K562 (cell line): Measurements from ENCODE around the gene TFEB. TPM values are rescaled to one million over a fixed set of nuclear protein-coding genes. Genes with fewer than 3 reads are reported as not detected.

Experiments used
- ATAC-seq: fragments of 200-7000 bp; cut with Tn5 transposase; 3 replicates; pipeline ENCODE4 v1.9.1; 2020; ENCODE audit warnings: moderate library complexity
- BruUV-seq: library from RNA; stranded (reverse); fragments of 400-500 nt; replicated peaks from 2 replicates; lab custom pipeline; 2021; lab: Mats Ljungman, UMichigan
- CTCF ChIA-PET: fragments of 300-600 bp; formaldehyde crosslinking; extraction: SDS; loops from one replicate; lab custom pipeline; 2021; ENCODE audit warnings: low intra/inter-chr PET ratio; lab: Yijun Ruan, JAX
- POLR2A ChIA-PET: fragments of 300-600, 350-650 bp; sonication (Branson Sonifier 250); formaldehyde crosslinking; extraction: SDS; loops from one replicate; lab custom pipeline; 2021; ENCODE audit warnings: antibody characterized with exemption, inconsistent platforms; lab: Yijun Ruan, JAX
- DNase-seq, 4 experiments: peaks; one replicate each; pipeline versions ENCODE4 v3.0.0 to v3.0.0-alpha.2; 2011 to 2018; ENCODE audit warnings: low spot score in 3 of 4, mixed read lengths in 3 of 4; ENCODE audit errors: extremely low read depth in 1 of 4
- FAIRE-seq: peaks from 2 replicates; lab custom pipeline; 2011; peaks lifted over from hg19 to GRCh38; lab: Jason Lieb, UNC
- H2AFZ ChIP-seq: 2 replicates; pipeline ENCODE4 v1.6.0; 2011; ENCODE audit warnings: low read depth, low read length, control low read depth, inconsistent platforms
- H3K27ac ChIP-seq: fragments of 200-600 bp; 3 replicates; pipeline ENCODE4 v1.8.0; 2011; ENCODE audit warnings: low read depth, mild to moderate bottlenecking, control low read depth, inconsistent platforms, low read length, moderate library complexity, mixed read lengths; ENCODE audit errors: extremely low read depth
- H3K27me3 ChIP-seq, 2 experiments: fragments of 300-600 bp in 1 of 2; 2 replicates in 1 of 2; 3 replicates in 1 of 2; pipeline versions ENCODE4 v1.6.0 to v1.8.0; 2011; ENCODE audit warnings: inconsistent platforms in 2 of 2, low read length in 2 of 2, mild to moderate bottlenecking in 1 of 2, mixed read lengths in 1 of 2, moderate library complexity in 1 of 2; ENCODE audit not compliant: control insufficient read depth in 2 of 2, insufficient read depth in 2 of 2
- H3K36me3 ChIP-seq: fragments of 300-600 bp; 3 replicates; pipeline ENCODE4 v1.8.0; 2011; ENCODE audit warnings: mild to moderate bottlenecking, low read length, inconsistent platforms; ENCODE audit not compliant: control insufficient read depth, insufficient read depth
- H3K4me1 ChIP-seq, 2 experiments: fragments of 200-600 bp in 1 of 2; replicated peaks in 1 of 2; 2 replicates in 1 of 2; 3 replicates in 1 of 2; pipeline versions ENCODE4 v1.5.1 to v1.8.0; 2011; ENCODE audit warnings: inconsistent platforms in 2 of 2, low read length in 2 of 2, mild to moderate bottlenecking in 1 of 2, mixed read lengths in 1 of 2, moderate library complexity in 1 of 2; ENCODE audit not compliant: control insufficient read depth in 2 of 2, insufficient read depth in 2 of 2
- H3K4me2 ChIP-seq: 2 replicates; pipeline ENCODE4 v1.6.1; 2011; ENCODE audit warnings: low read length, control low read depth, inconsistent platforms, mixed read lengths; ENCODE audit not compliant: insufficient read depth
- H3K4me3 ChIP-seq: fragments of 200-600 bp; sonication (generic), shearing (Covaris generic); 2 replicates; pipeline ENCODE4 v1.5.1; 2016; ENCODE audit warnings: control low read depth, inconsistent platforms
- H3K79me2 ChIP-seq: fragments of 200-600 bp; 3 replicates; pipeline ENCODE4 v1.8.0; 2011; ENCODE audit warnings: low read length, inconsistent platforms; ENCODE audit not compliant: control insufficient read depth, insufficient read depth
- H3K9ac ChIP-seq, 2 experiments: 2 replicates each; pipeline versions ENCODE4 v1.6.0 to v1.6.1; 2011; ENCODE audit warnings: low read depth in 2 of 2, low read length in 2 of 2, control low read depth in 1 of 2, inconsistent platforms in 1 of 2, mild to moderate bottlenecking in 1 of 2, mixed read lengths in 1 of 2; ENCODE audit not compliant: insufficient read depth in 1 of 2
- H3K9me1 ChIP-seq: one replicate; pipeline ENCODE4 v1.6.0; 2011; ENCODE audit warnings: inconsistent platforms, mild to moderate bottlenecking, low read length, moderate library complexity; ENCODE audit not compliant: control insufficient read depth, insufficient read depth
- H3K9me3 ChIP-seq: replicated peaks from 2 replicates; pipeline ENCODE4 v1.5.1; 2011; ENCODE audit warnings: low read depth, low read length, inconsistent platforms; ENCODE audit not compliant: control insufficient read depth, insufficient read depth
- H4K20me1 ChIP-seq: replicated peaks from 2 replicates; pipeline ENCODE4 v1.6.1; 2011; ENCODE audit warnings: low read length, inconsistent platforms, mixed read lengths; ENCODE audit not compliant: control insufficient read depth, insufficient read depth
- CTCFL ChIP-seq: IDR thresholded peaks from 2 replicates; pipeline ENCODE4 v1.6.1; 2011; ENCODE audit warnings: borderline replicate concordance, low read depth, mild to moderate bottlenecking, moderate library complexity, low read length; ENCODE audit not compliant: insufficient read depth, poor library complexity, severe bottlenecking
- FOXO4 ChIP-seq: fragments of 450-650 bp; formaldehyde crosslinking; IDR thresholded peaks from 2 replicates; pipeline ENCODE4 v1.4.0; 2020; ENCODE audit warnings: mild to moderate bottlenecking, moderate library complexity
- FOXP1 ChIP-seq: sonication (generic); formaldehyde crosslinking; IDR thresholded peaks from 2 replicates; pipeline ENCODE4 v1.8.0; 2022; ENCODE audit warnings: mild to moderate bottlenecking, missing genetic modification reagents
- HNRNPH1 ChIP-seq: fragments of 200-400 bp; formaldehyde crosslinking; optimal IDR thresholded peaks from 2 replicates; pipeline ENCODE3; 2017; ENCODE audit warnings: low read depth, mild to moderate bottlenecking, low read length, moderate library complexity
- KDM4B ChIP-seq, 2 experiments: fragments of 450-650 bp in 1 of 2; sonication (generic) in 1 of 2; IDR thresholded peaks; 2 replicates each; pipeline ENCODE4 v1.6.1; 2016 to 2017; ENCODE audit warnings: borderline replicate concordance in 2 of 2, antibody characterized with exemption in 1 of 2, low read depth in 1 of 2, mild to moderate bottlenecking in 1 of 2
- MAFF ChIP-seq: IDR thresholded peaks from 2 replicates; pipeline ENCODE4 v1.6.1; 2012; ENCODE audit warnings: low read length, improper control_type of control experiment
- MTF1 ChIP-seq: fragments of 250-450 bp; sonication (Bioruptor Pico); IDR thresholded peaks from 2 replicates; pipeline ENCODE4 v1.9.0; 2021; ENCODE audit warnings: moderate library complexity, mild to moderate bottlenecking, inconsistent platforms, borderline replicate concordance
- RAD21 ChIP-seq, 2 experiments: fragments of 250-450 bp in 1 of 2; fragments of 450-650 bp in 1 of 2; sonication (Bioruptor Pico) in 1 of 2; formaldehyde crosslinking in 1 of 2; IDR thresholded peaks in 1 of 2; conservative IDR thresholded peaks in 1 of 2; 2 replicates each; pipeline versions ENCODE4 v1.4.0 to v1.8.0; 2020 to 2022; ENCODE audit warnings: mild to moderate bottlenecking in 2 of 2, moderate library complexity in 1 of 2
- RBM15 ChIP-seq: fragments of 200-400 bp; formaldehyde crosslinking; IDR thresholded peaks from 2 replicates; pipeline ENCODE4 v1.6.1; 2018; ENCODE audit warnings: mild to moderate bottlenecking, low read length, moderate library complexity; ENCODE audit not compliant: insufficient read depth
- ZNF174 ChIP-seq: fragments of 250-450 bp; sonication (Bioruptor Pico); IDR thresholded peaks from 2 replicates; pipeline ENCODE4 v1.4.0; 2020; ENCODE audit warnings: mild to moderate bottlenecking
- WGBS: fragments of 100-300 bp; shearing (Covaris generic); methylation state at CpG from one replicate; pipeline ENCODE4 v1.1.6; 2016; ENCODE audit warnings: low coverage, mixed read lengths; ENCODE audit not compliant: insufficient coverage; ENCODE audit errors: missing lambda C conversion rate; 5-methylcytosine and 5-hydroxymethylcytosine counted together
- in situ Hi-C: fragments of 300-500 bp; cut with MboI; formaldehyde crosslinking; loops from 4 replicates; pipeline ENCODE4 v1.15.0; 2018; ENCODE audit warnings: inconsistent platforms, mixed read lengths
- intact Hi-C: fragments of 100-400 bp; cut with micrococcal nuclease; formaldehyde crosslinking; loops from 2 replicates; pipeline ENCODE4 v1.14.2; 2022
- polyA plus RNA-seq, 8 experiments: library from polyadenylated mRNA; depleted of rRNA in 4 of 8; stranded (reverse) in 5 of 8; unstranded in 3 of 8; fragments of >200 nt; fragmentation: Nextera tagmentation in 2 of 8; fragmentation: Illumina TruSeq in 1 of 8; extraction: Ambion mirVana in 2 of 8; extraction: Trizol in 1 of 8; gene quantifications; 2 replicates each; pipeline versions ENCODE4 v1.2.1 to v1.2.3, GENCODE V29; 2011 to 2014; ENCODE audit warnings: inconsistent platforms in 1 of 8, missing spikeins in 1 of 8
- total RNA-seq, 7 experiments: library from RNA; depleted of rRNA in 6 of 7; stranded (reverse); fragments of >200 nt in 6 of 7; fragmentation: Illumina TruSeq in 2 of 7; extraction: Trizol in 2 of 7; gene quantifications; 2 replicates each; pipeline versions ENCODE4 v1.2.1 to v1.2.3, GENCODE V29; 2011 to 2021; ENCODE audit warnings: low replicate concordance in 1 of 7
- TF ChIP-seq, protein P1 (sequence below): fragments of 200-800 bp; sonication (Bioruptor generic); IDR thresholded peaks from 2 replicates; pipeline ENCODE4 v1.6.1; 2017; ENCODE audit warnings: missing genetic modification characterization, missing compliant biosample characterization

The TFEB gene
- total and polyA plus RNA-seq, 9 of the 15 experiments (the other 6 are each of a cell fraction or from before 2014, with no cell fraction given) = 0.04 to 4.7 (median 2.0) TPM

DNA sequence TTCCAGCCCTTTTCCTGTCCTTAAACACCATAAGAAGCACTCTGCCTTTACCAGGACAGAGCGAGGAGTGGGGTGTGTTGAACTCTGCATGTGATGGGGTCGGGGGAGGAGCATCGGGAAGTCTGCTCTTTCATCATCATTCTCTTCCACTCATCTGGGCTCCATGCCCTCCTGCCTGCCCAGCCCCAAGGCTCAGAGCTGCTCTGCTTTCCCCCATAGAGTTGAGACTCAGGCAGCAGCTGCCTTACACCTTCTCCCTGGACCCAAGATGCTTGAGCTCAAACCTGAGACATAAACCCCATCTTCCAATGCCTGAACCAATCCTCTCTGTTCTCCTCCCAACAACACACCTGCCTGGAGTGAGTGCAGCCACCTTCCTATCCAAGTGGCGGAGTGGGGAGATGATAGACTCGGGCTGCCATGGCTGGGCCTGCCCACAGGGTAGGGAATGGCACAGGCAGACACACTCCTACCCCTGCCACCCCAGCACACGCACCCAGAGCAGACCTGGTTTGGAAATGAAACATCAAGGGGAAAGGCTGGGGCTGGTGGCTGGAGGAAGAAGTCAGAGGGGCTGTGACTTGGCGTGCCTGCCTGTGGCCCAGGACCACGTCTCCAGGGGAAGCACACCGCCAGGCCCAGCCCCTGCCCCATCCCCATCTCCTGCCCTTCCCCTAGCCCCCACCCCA is 28.4 kb downstream of the TFEB start (continued):
- TF ChIP-seq FOXO4 (CRISPR knock-in tag) (no peak), RBM15 (no peak), KDM4B (IDR thresholded peaks at IDR 0.05; ENCODE audit: borderline replicate concordance in 2 of 2, low read depth in 1 of 2) (no peak)

DNA sequence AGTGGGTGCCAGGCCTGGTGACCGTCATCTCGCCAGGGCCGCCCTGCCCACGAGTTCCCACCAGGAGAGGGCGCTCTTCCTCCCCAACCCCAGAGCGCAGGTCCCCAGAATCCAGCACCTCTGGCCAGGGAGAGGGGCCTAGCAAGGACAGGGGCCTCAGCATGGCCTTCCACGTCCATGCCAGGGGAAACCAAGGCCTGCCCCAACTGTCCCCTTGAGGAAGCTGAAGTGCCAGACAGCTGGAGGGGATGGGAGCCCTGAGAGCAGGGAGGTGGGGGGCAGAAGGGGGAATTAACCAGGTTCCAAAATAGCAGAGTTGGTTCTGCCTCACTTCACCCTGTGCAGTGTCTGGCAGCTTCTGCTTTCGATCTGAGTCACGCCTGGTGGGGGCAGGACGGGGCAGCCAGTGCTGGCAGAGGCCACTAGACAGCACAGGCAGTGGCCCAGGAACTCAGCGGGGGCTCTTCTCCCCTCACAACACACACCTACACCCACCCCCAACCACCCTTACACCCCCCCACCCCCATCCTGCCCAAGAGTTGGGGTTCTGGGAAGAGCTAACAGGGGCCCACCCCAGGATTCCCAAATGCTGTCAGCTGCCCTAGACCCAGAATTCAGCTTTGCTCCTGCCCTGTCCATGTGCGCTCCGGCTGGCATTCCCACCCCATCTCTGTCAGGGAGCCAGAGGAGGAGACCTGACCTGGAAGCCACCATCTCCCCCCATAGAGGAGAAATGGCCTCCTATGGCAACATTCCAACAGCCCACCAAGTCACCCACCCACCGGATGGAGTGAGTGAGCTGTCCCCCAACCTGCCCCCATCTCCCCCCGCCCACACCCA is 29.2 kb downstream of the TFEB start:
- Histone ChIP-seq H3K4me2 (no peak overlapping the region), H3K9ac (0 out of 4 replicates have a peak overlapping the region, but pooled peaks of 1 of the 2 experiments have one; percentile 1), H3K79me2 (no peaks in the 10 kb centered on the region), H3K9me1 (no peaks in the 10 kb centered on the region), H3K36me3 (no peaks in the 10 kb centered on the region), H4K20me1 (peaks cover 13% of the 10 kb centered on the region; the same call in 1 of the 2 replicates), H3K4me3 (no peak overlapping the region), H3K27me3 (peaks cover 0 to 33% of the 10 kb centered on the region in 2 experiments; a peak in 4 of 5 replicates), H3K27ac (no peak overlapping the region), H2AFZ (no peak overlapping the region), H3K9me3 (no peaks in the 10 kb centered on the region), H3K4me1 (peaks cover 0 to 10% of the 10 kb centered on the region in 2 experiments; a peak in 2 of 5 replicates)
- ChIA-PET CTCF (interaction anchor here (0.7 to 3.7 kb wide), 3 partner anchors 10 to 81 kb away, joined by 3 to 30 read pairs (median 4); partner anchors contain the start of gene TOMM6), POLR2A (interaction anchor here (0.6 to 2.1 kb wide), 4 partner anchors 11 to 669 kb away, joined by 3 to 7 read pairs (median 3); no protein-coding TSS in a partner anchor)
- in situ Hi-C loops = no loop called here
- FAIRE-seq = no peak
- peak; percentile 78 to 95 (median 92) for DNase-seq
- intact Hi-C loops = loop anchor here (1.0 to 10.0 kb wide), 2 partner anchors 70 to 339 kb away; no protein-coding TSS in a partner anchor
- 18% methylated on average over 14 of the region's 15 CpGs for WGBS
- peak; percentile 92 for ATAC-seq
- no TSS peak for BruUV-seq
- TF ChIP-seq MAFF = no peak
- peak; percentile 33 for TF ChIP-seq CTCFL
- no peak for TF ChIP-seq ZNF174
- no peak for TF ChIP-seq FOXP1 (CRISPR knock-in tag)
- TF ChIP-seq HNRNPH1 = no peak
- peak; percentile 77 to 87 for TF ChIP-seq RAD21 (CRISPR knock-in tag; conservative IDR thresholded peaks at IDR 0.05 in 1 of 2, IDR thresholded peaks at IDR 0.05 in 1 of 2)
- TF ChIP-seq, protein P1, sequence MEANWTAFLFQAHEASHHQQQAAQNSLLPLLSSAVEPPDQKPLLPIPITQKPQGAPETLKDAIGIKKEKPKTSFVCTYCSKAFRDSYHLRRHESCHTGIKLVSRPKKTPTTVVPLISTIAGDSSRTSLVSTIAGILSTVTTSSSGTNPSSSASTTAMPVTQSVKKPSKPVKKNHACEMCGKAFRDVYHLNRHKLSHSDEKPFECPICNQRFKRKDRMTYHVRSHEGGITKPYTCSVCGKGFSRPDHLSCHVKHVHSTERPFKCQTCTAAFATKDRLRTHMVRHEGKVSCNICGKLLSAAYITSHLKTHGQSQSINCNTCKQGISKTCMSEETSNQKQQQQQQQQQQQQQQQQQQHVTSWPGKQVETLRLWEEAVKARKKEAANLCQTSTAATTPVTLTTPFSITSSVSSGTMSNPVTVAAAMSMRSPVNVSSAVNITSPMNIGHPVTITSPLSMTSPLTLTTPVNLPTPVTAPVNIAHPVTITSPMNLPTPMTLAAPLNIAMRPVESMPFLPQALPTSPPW (CRISPR knock-in tag) = peak; percentile 20; the same call in 1 of the 2 replicates
- TF ChIP-seq MTF1 (CRISPR knock-in tag) = no peak
